OCI-LY3 (cell line): Measurements from ENCODE around the gene IGFBP7.

Experiments
- H2AFZ ChIP-seq: fragments of 200-600, 300-600 bp; shearing (Covaris generic); 2 replicates; pipeline ENCODE4 v1.6.0; 2014; ENCODE audit warnings: antibody characterized with exemption, low read depth, low read length
- H3K27ac ChIP-seq: fragments of 200-600, 300-600 bp; sonication (generic); 2 replicates; pipeline ENCODE4 v1.5.1; 2014; ENCODE audit warnings: mild to moderate bottlenecking, low read length, moderate library complexity, mixed read lengths
- H3K27me3 ChIP-seq: fragments of 200-600, 300-600 bp; sonication (generic); 2 replicates; pipeline ENCODE4 v1.6.1; 2014; ENCODE audit warnings: low read depth, low read length, mixed read lengths
- H3K36me3 ChIP-seq: fragments of 200-600, 300-600 bp; sonication (generic); replicated peaks from 2 replicates; pipeline ENCODE3; 2014; ENCODE audit warnings: low read depth, low read length, mixed read lengths
- H3K4me1 ChIP-seq: fragments of 300-600, 200-600 bp; sonication (generic); 2 replicates; pipeline ENCODE4 v1.6.1; 2014; ENCODE audit warnings: low read length, mixed read lengths
- H3K4me2 ChIP-seq: fragments of 200-600, 300-600 bp; sonication (generic); 2 replicates; pipeline ENCODE4 v1.6.1; 2014; ENCODE audit warnings: low read length, mixed read lengths
- H3K4me3 ChIP-seq: fragments of 300-600, 200-600 bp; sonication (generic); 2 replicates; pipeline ENCODE4 v1.5.1; 2014; ENCODE audit warnings: antibody characterized with exemption, mild to moderate bottlenecking, low read length, moderate library complexity
- H3K79me2 ChIP-seq: fragments of 300-600, 200-600 bp; shearing (Covaris generic); 2 replicates; pipeline ENCODE4 v1.6.1; 2014; ENCODE audit warnings: mild to moderate bottlenecking, low read length, mixed read lengths
- H3K9ac ChIP-seq: fragments of 300-600, 200-600 bp; shearing (Covaris generic); 2 replicates; pipeline ENCODE4 v1.6.0; 2014; ENCODE audit warnings: mild to moderate bottlenecking, low read length, moderate library complexity
- H3K9me3 ChIP-seq: fragments of 200-600, 300-600 bp; shearing (Covaris generic); 2 replicates; pipeline ENCODE4 v1.6.1; 2014; ENCODE audit warnings: low read length, mixed read lengths; ENCODE audit not compliant: insufficient read depth
- H4K20me1 ChIP-seq: fragments of 200-600, 300-600 bp; sonication (generic); 2 replicates; pipeline ENCODE4 v1.6.1; 2016; ENCODE audit warnings: low read length, mixed read lengths; ENCODE audit not compliant: insufficient read depth
- CTCF ChIP-seq: fragments of 200-600, 300-600 bp; sonication (generic); IDR thresholded peaks from 2 replicates; pipeline ENCODE4 v1.5.1; 2014; ENCODE audit warnings: antibody characterized with exemption, low read length, low read depth
- EZH2phosphoT487 ChIP-seq: fragments of 200-600 bp; shearing (Covaris generic); IDR thresholded peaks from 2 replicates; pipeline ENCODE4 v1.6.1; 2018; ENCODE audit warnings: antibody characterized with exemption, mixed run types, low read depth

Gene IGFBP7

GRCh38 chr4:57020467-57021101, 89.6 kb downstream of the IGFBP7 start:
- Histone ChIP-seq H3K4me1 (no peaks in the 10 kb centered on the region), H3K9me3 (no peaks in the 10 kb centered on the region), H2AFZ (no peak overlapping the region), H4K20me1 (no peaks in the 10 kb centered on the region), H3K4me2 (no peak overlapping the region), H3K36me3 (peaks cover 77% of the 10 kb centered on the region), H3K4me3 (no peak overlapping the region), H3K27ac (no peak overlapping the region), H3K79me2 (no peaks in the 10 kb centered on the region; the same call in 1 of the 2 replicates), H3K27me3 (no peaks in the 10 kb centered on the region), H3K9ac (no peak overlapping the region)
- no peak for TF ChIP-seq CTCF

DNA sequence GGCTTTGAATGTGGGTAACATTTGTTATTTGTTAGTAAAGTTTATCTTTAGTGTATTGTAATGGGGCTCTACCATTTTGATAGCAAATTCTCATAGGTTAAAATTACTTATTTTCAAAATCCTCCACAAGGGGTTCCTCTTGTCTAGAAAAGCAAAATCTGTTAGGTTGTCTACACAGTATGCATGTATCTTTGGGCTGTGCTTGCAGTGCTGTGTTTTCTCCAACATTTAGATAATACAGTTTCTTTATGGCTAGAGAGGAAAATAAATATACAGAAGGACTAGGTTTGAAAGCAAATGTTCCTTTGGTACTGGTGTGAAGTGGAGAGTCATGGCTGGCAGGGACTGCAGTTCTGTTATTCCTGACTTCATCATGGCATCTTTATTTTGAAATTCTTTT, 91.2 kb downstream of the IGFBP7 start:
- Histone ChIP-seq H4K20me1 (no peaks in the 10 kb centered on the region), H3K36me3 (peaks cover 70% of the 10 kb centered on the region), H3K4me1 (no peaks in the 10 kb centered on the region), H3K9me3 (no peaks in the 10 kb centered on the region), H2AFZ (no peak overlapping the region), H3K4me2 (no peak overlapping the region), H3K27me3 (no peaks in the 10 kb centered on the region), H3K4me3 (no peak overlapping the region), H3K27ac (no peak overlapping the region), H3K79me2 (no peaks in the 10 kb centered on the region; the same call in 1 of the 2 replicates), H3K9ac (no peak overlapping the region)
- TF ChIP-seq EZH2phosphoT487 (no peak), CTCF (no peak)

DNA sequence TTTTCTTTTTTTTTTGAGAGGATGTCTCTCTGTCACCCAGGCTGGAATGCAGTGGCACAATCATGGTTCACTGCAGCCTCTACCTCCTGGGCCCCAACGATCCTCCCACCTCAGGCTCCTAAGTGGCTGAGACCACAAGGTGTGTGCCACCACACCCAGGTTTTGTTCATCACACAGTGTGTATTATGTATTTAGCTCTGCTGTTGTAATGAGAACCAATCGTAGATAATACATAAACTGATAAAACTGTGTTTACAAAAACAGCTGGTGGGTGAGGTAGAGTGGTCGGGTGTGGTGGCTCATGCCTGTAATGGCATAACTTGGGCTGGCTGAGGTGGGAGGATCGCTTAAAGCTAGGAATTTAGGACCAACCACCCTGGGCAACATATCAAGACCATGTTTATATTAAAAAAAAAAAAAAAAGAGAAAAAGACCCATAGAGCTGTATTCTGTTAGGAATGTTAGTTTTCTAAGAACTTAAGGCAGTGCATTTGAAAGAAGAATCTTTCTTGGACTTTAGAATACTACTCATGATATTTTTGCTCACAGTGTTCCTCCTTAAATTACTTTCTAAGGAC, 96.6 kb downstream of the IGFBP7 start:
- no peaks in the 10 kb centered on the region for H3K4me1 ChIP-seq
- H3K27me3 ChIP-seq = no peaks in the 10 kb centered on the region
- peaks cover 46% of the 10 kb centered on the region for H3K36me3 ChIP-seq
- TF ChIP-seq CTCF (no peak), EZH2phosphoT487 (no peak)
- peaks cover under 1% of the 10 kb centered on the region; the same call in 1 of the 2 replicates for H3K79me2 ChIP-seq
- no peaks in the 10 kb centered on the region for H3K9me3 ChIP-seq
- H3K27ac ChIP-seq = no peak overlapping the region
- H3K4me3 ChIP-seq = no peak overlapping the region
- H3K4me2 ChIP-seq = no peak overlapping the region
- H2AFZ ChIP-seq = no peak overlapping the region
- 0 out of 2 replicates have a peak, but pooled peaks cover under 1% of the 10 kb centered on the region for H4K20me1 ChIP-seq
- H3K9ac ChIP-seq = no peak overlapping the region

DNA sequence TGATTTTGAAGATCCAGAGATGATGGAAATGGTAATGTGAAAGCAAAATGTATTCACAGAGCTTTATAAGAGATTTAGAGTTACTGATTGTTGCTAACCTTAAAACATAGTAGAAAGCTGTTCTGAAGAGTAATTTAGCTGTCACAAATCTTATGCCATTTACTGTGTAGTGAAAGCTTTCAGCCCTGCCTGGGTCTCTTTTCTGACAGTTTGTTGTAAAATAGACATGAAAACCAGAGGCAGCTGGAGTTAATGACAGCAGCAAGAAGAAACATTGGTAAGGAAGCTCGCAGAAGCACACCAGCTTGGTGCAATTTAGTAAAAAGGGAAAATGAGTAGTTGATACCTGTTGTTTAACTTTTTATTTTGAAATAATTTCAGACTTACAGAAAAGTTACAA, 110.4 kb downstream of the IGFBP7 start:
- H3K27ac ChIP-seq = no peak overlapping the region
- no peaks in the 10 kb centered on the region for H3K27me3 ChIP-seq
- H3K36me3 ChIP-seq = peaks cover 45% of the 10 kb centered on the region
- H3K9me3 ChIP-seq = no peaks in the 10 kb centered on the region
- TF ChIP-seq CTCF = no peak
- H2AFZ ChIP-seq = no peak overlapping the region
- peaks cover 9% of the 10 kb centered on the region for H3K79me2 ChIP-seq
- H3K9ac ChIP-seq = no peak overlapping the region
- no peaks in the 10 kb centered on the region; the same call in 1 of the 2 replicates for H4K20me1 ChIP-seq
- H3K4me3 ChIP-seq = no peak overlapping the region
- H3K4me1 ChIP-seq = no peaks in the 10 kb centered on the region
- H3K4me2 ChIP-seq = no peak overlapping the region
